Skeletal muscle satellite cell (primary cell): ENCODE data around the gene USP2. TPM values are rescaled to one million over a fixed set of nuclear protein-coding genes. Genes with fewer than 3 reads are reported as not detected.

Experiments
- small RNA-seq: library from RNA; depleted of rRNA; stranded (forward); fragments of <200 nt; gene quantifications from one replicate; pipeline ENCODE3, GENCODE V24; 2012

USP2 gene

Small RNAs within 50 kb of the gene (small RNA-seq; reads per million reads assigned to genes)
- gene AP003396.4 = not detected
- not detected for gene RF01225
